ENCODE results near the gene ZNF625.
"Not testable (repeated sequence)": the region's sequence is repeated elsewhere in the genome, so short reads cannot be mapped to it uniquely, and the experiment has no call there.

ZNF625 gene

GRCh38 chr19:12137221-12137940 lies 19.2 kb downstream of the ZNF625 start:
- no peak for DNase-seq (ENCODE audit: low read depth in 2 of 2)

DNA sequence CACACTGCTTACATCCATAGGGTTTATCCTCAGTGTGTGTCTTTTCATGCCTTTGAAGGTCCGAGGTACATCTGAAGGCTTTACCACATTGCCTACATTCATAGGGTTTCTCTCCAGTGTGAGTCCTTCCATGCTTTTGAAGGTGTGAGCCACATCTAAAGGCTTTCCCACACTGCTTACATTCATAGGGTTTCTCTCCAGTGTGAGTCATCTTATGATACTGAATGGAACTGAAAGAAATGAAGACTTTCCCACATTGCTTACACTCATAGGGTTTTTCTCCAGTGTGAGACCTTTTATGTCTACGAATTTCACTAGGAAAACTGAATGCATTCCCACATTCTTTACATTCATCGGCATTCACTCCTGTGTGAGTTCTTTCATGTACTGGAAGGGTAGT lies 23.5 kb downstream of the ZNF625 start:
- DNase-seq (ENCODE audit: low read depth in 2 of 2) = no peak

- no peak for DNase-seq (ENCODE audit: low read depth in 2 of 2)
These were observed 29.8 kb downstream of the ZNF625 start for GRCh38 chr19:12126707-12127106.

DNA sequence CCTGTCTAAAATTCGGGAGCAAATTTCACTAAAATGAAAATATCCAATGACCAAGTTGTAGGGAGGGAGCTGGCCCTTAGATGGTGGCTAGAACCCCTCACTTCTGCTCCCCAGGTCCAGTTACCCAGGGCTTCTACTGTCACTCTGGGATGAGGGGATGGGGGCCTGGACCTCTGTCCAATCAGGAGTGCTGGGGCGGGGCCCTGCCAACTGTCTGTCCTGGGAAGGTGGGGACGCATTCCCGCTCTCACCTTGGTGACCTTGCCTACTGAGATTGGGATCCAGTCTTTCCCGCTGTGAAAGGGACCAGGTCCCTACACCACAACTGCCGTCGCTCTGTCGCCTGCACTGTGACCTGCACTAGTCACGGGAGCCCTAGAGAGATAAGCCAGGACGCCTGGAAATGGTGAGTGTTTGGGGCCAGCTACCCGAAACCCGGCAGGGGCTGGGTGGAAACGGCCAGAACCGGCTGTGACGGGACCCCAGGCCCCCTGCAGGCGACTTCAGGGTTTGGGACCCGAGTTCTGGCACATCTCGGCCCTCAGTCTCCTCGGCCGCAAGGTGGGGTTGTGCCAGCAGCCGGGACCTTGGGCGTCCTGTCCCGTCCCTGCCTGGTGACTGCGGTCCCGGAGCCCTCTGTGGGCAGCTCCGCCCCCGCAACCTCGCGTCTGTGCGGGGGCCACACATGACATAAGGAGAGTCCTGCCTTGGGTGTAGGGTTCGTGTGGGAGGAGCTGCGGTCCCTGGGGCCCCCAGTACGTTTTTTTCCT lies 39.1 kb downstream of the ZNF625 start:
- no peak for DNase-seq (ENCODE audit: low read depth in 2 of 2)

GRCh38 chr19:12113121-12113520 lies 43.4 kb downstream of the ZNF625 start:
- DNase-seq (ENCODE audit: low read depth in 2 of 2) = no peak

DNA sequence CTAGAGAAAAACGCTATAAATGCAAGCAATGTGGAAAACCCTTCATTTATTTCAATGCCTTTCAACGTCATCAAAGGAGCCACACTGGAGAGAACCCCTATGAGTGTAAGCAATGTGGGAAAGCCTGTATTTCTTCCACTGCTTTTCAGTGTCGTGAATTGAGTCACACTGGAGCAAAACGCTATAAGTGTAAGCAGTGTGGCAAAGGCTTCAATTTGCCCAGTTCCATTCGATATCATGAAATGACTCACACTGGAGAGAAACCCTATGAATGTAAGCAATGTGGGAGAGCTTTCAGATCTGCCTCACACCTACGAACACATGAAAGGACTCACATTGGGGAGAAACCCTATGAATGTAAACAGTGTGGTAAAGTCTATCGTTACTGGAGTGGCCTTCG lies 43.8 kb downstream of the ZNF625 start:
- no peak for DNase-seq (ENCODE audit: low read depth in 2 of 2)

GRCh38 chr19:12111943-12112637 lies 44.4 kb downstream of the ZNF625 start:
- no peak for DNase-seq (ENCODE audit: low read depth in 2 of 2)

DNA sequence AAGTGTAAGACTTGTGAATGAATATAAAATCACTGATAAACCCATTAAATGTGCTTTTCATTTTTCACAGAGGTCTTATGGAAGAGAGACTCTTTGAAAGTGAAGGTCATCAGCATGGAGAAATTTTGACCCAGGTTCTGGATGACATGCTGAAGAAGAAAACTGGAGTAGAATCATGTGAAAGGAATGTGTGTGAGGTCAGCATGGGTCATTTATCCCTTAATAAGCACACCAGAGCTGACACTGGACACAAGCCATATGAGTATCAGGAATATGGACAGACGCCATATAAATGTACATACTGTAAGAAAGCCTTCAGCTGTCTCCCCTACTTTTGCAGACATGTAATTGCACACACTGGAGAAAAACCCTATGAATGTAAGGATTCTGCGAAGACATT lies 45.4 kb downstream of the ZNF625 start:
- DNase-seq (ENCODE audit: low read depth in 2 of 2) = no peak

GRCh38 chr19:12103909-12104308 lies 52.6 kb downstream of the ZNF625 start:
- not testable (repeated sequence) for DNase-seq (ENCODE audit: low read depth in 2 of 2)

GRCh38 chr19:12098040-12098439 lies 58.5 kb downstream of the ZNF625 start:
- DNase-seq (ENCODE audit: low read depth in 2 of 2) = no peak

DNA sequence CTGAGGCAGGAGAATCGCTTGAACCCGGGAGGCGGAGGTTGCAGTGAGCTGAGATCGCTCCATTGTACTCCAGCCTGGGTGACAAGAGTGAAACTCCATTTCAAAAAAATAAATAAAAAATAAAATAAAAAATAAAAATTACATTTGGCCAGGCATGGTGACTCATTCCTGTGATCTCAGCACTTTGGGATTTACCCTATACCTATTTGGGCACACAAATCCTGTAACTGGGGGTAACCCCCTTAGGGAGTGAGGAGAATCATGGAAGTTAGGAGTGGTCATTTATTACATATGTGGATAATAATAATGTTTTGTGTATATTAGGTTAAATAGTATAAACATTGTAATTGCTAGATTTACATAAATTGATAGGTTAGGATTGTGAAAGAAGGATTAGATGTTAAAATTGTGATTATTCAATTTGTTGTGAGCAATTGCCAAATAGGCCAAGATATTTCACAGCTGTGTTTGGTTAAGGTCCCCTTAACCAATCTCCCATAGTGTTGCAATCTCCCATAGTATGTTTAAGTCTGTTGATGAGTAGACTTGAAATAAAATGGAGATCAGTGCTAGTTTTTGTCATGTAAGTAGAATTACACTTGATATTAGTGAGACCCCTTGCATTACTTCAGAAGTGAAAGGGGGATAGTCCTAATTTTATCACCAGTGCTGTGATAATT lies 61.3 kb downstream of the ZNF625 start:
- peak in 1 of 2 experiments; percentile 18 for DNase-seq (ENCODE audit: low read depth in 2 of 2)

Measured in fibroblast of skin of left quadriceps (primary cell).